ENCODE results near the gene RGS10. TPM values are rescaled to one million over a fixed set of nuclear protein-coding genes. Genes with fewer than 3 reads are reported as not detected.

The RGS10 gene
- total and polyA plus RNA-seq, 12 donors, result 9.5 to 28.1 (median 15.7) TPM

GRCh38 chr10:119526621-119527592, 15.6 kb downstream of the RGS10 start:
- DNase-seq, result no peak
- H3K27me3 ChIP-seq, result no peaks in the 10 kb centered on the region
- H3K36me3 ChIP-seq (replicated peaks in 1 of 2), result no peaks in the 10 kb centered on the region
- TF ChIP-seq CTCF (IDR thresholded peaks at IDR 0.05) (peak in 1 of 6 experiments; percentile 9), POLR2A (IDR thresholded peaks at IDR 0.05) (no peak)
- 54 to 64% (median 61%) methylated on average over 17 to 18 of the region's 18 CpGs for WGBS, 4 donors
- H3K4me1 ChIP-seq (replicated peaks in 1 of 2), result no peaks in the 10 kb centered on the region
- intact Hi-C loops (cut with DNase I), result no loop called here
- H3K4me3 ChIP-seq, result no peak overlapping the region
- H3K9me3 ChIP-seq (replicated peaks in 1 of 3), result no peaks in the 10 kb centered on the region
- H3K27ac ChIP-seq, result no peak overlapping the region

GRCh38 chr10:119526149-119526548, 16.4 kb downstream of the RGS10 start:
- H3K4me3 ChIP-seq, result no peak overlapping the region
- intact Hi-C loops (cut with DNase I), result no loop called here
- no peaks in the 10 kb centered on the region for H3K27me3 ChIP-seq
- WGBS, 4 donors, result 75 to 90% (median 82%) methylated on average over 1 of the region's 1 CpG
- no peak for DNase-seq
- no peaks in the 10 kb centered on the region for H3K9me3 ChIP-seq (replicated peaks in 1 of 3)
- H3K4me1 ChIP-seq (replicated peaks in 1 of 2), result no peaks in the 10 kb centered on the region
- no peak for TF ChIP-seq CTCF (IDR thresholded peaks at IDR 0.05)
- TF ChIP-seq POLR2A (IDR thresholded peaks at IDR 0.05), result no peak
- H3K27ac ChIP-seq, result no peak overlapping the region
- no peaks in the 10 kb centered on the region for H3K36me3 ChIP-seq (replicated peaks in 1 of 2)

- no peak overlapping the region for H3K27ac ChIP-seq
- DNase-seq, result no peak
- no peak for TF ChIP-seq POLR2A (IDR thresholded peaks at IDR 0.05)
- TF ChIP-seq CTCF (IDR thresholded peaks at IDR 0.05), result no peak
- H3K27me3 ChIP-seq, result peaks cover 2% of the 10 kb centered on the region
- intact Hi-C loops (cut with DNase I), result no loop called here
- H3K4me3 ChIP-seq, result no peak overlapping the region
- no peaks in the 10 kb centered on the region for H3K9me3 ChIP-seq (replicated peaks in 1 of 3)
- H3K4me1 ChIP-seq (replicated peaks in 1 of 2), result no peaks in the 10 kb centered on the region
- no peaks in the 10 kb centered on the region for H3K36me3 ChIP-seq (replicated peaks in 1 of 2)
- 89 to 95% (median 93%) methylated on average over 4 to 5 of the region's 5 CpGs for WGBS, 4 donors
These were observed 17.4 kb downstream of the RGS10 start for GRCh38 chr10:119525116-119525515.

- H3K36me3 ChIP-seq (replicated peaks in 1 of 2), result no peaks in the 10 kb centered on the region
- intact Hi-C loops (cut with DNase I), result no loop called here
- no peak for DNase-seq
- H3K27ac ChIP-seq, result no peak overlapping the region
- no peaks in the 10 kb centered on the region for H3K9me3 ChIP-seq (replicated peaks in 1 of 3)
- no peak overlapping the region for H3K4me3 ChIP-seq
- H3K4me1 ChIP-seq (replicated peaks in 1 of 2), result no peaks in the 10 kb centered on the region
- WGBS, 4 donors, result 89 to 98% (median 94%) methylated on average over 11 to 13 of the region's 13 CpGs
- TF ChIP-seq CTCF (IDR thresholded peaks at IDR 0.05) (no peak), POLR2A (IDR thresholded peaks at IDR 0.05) (no peak)
- H3K27me3 ChIP-seq, result peaks cover 5% of the 10 kb centered on the region
These were observed 17.8 kb downstream of the RGS10 start for GRCh38 chr10:119524720-119525070.
